ENCODE data around the gene NAALADL2. TPM values are rescaled to one million over a fixed set of nuclear protein-coding genes. Genes with fewer than 3 reads are reported as not detected.
"Not testable (repeated sequence)": the region's sequence is repeated elsewhere in the genome, so short reads cannot be mapped to it uniquely, and the experiment has no call there.

Gene NAALADL2
- total and polyA plus RNA-seq, 4 donors: 0.28 to 4.6 (median 3.1) TPM

- H3K9me3 ChIP-seq (ENCODE audit: control insufficient read depth in 4 of 4, low read length in 3 of 4): no peaks in the 10 kb centered on the region
- 89% methylated on average over 2 of the region's 2 CpGs for WGBS
- H3K4me3 ChIP-seq (ENCODE audit: low read depth in 1 of 3, low read length in 3 of 3): no peak overlapping the region
- no peak overlapping the region for H3K9ac ChIP-seq (ENCODE audit: low read depth in 1 of 2, low read length in 2 of 2)
- H3K36me3 ChIP-seq (ENCODE audit: control insufficient read depth in 4 of 4, insufficient read depth in 3 of 4, low read depth in 1 of 4, low read length in 3 of 4): no peaks in the 10 kb centered on the region
- no peaks in the 10 kb centered on the region for H3K27me3 ChIP-seq (ENCODE audit: control insufficient read depth in 4 of 4, insufficient read depth in 4 of 4, low read length in 3 of 4)
- H3K4me1 ChIP-seq (ENCODE audit: control insufficient read depth in 4 of 4, insufficient read depth in 4 of 4, low read length in 3 of 4): no peaks in the 10 kb centered on the region
- DNase-seq (ENCODE audit: low spot score): no peak
- no peak overlapping the region for H3K27ac ChIP-seq (ENCODE audit: low read depth in 1 of 2, low read length in 2 of 2)
- TF ChIP-seq RAD21 (IDR thresholded peaks at IDR 0.05) (peak in 1 of 2 donors; percentile 23), FOXA2 (IDR thresholded peaks at IDR 0.05) (no peak)
Observed at GRCh38 chr3:175422744-175423143, 563.6 kb downstream of the NAALADL2 start.

- 86% methylated on average over 2 of the region's 2 CpGs for WGBS
- not testable (repeated sequence) for H3K27me3 ChIP-seq (ENCODE audit: control insufficient read depth in 4 of 4, insufficient read depth in 4 of 4, low read length in 3 of 4); H3K4me1 ChIP-seq (ENCODE audit: control insufficient read depth in 4 of 4, insufficient read depth in 4 of 4, low read length in 3 of 4); H3K4me3 ChIP-seq (ENCODE audit: low read depth in 1 of 3, low read length in 3 of 3); H3K9me3 ChIP-seq (ENCODE audit: control insufficient read depth in 4 of 4, low read length in 3 of 4); H3K27ac ChIP-seq (ENCODE audit: low read depth in 1 of 2, low read length in 2 of 2); H3K36me3 ChIP-seq (ENCODE audit: control insufficient read depth in 4 of 4, insufficient read depth in 3 of 4, low read depth in 1 of 4, low read length in 3 of 4); DNase-seq (ENCODE audit: low spot score); H3K9ac ChIP-seq (ENCODE audit: low read depth in 1 of 2, low read length in 2 of 2)
Observed at GRCh38 chr3:175423848-175424247, 564.7 kb downstream of the NAALADL2 start.

GRCh38 chr3:175426805-175427204, 567.7 kb downstream of the NAALADL2 start:
- Histone ChIP-seq H3K4me3 (ENCODE audit: low read depth in 1 of 3, low read length in 3 of 3) (no peak overlapping the region), H3K9ac (ENCODE audit: low read depth in 1 of 2, low read length in 2 of 2) (no peak overlapping the region), H3K27me3 (ENCODE audit: control insufficient read depth in 4 of 4, insufficient read depth in 4 of 4, low read length in 3 of 4) (no peaks in the 10 kb centered on the region), H3K27ac (ENCODE audit: low read depth in 1 of 2, low read length in 2 of 2) (no peak overlapping the region), H3K4me1 (ENCODE audit: control insufficient read depth in 4 of 4, insufficient read depth in 4 of 4, low read length in 3 of 4) (peaks cover 0 to 13% (median 4%) of the 10 kb centered on the region in 4 donors), H3K36me3 (ENCODE audit: control insufficient read depth in 4 of 4, insufficient read depth in 3 of 4, low read depth in 1 of 4, low read length in 3 of 4) (no peaks in the 10 kb centered on the region), H3K9me3 (ENCODE audit: control insufficient read depth in 4 of 4, low read length in 3 of 4) (no peaks in the 10 kb centered on the region)
- no peak for DNase-seq (ENCODE audit: low spot score)
- 84% methylated on average over 5 of the region's 5 CpGs for WGBS
- TF ChIP-seq FOXA1 (IDR thresholded peaks at IDR 0.05) (no peak), TAF1 (conservative IDR thresholded peaks at IDR 0.05) (no peak), NR2F2 (IDR thresholded peaks at IDR 0.05) (no peak), YY1 (IDR thresholded peaks at IDR 0.05) (no peak), RAD21 (IDR thresholded peaks at IDR 0.05) (no peak), REST (IDR thresholded peaks at IDR 0.05) (no peak), MAX (IDR thresholded peaks at IDR 0.05) (no peak), EGR1 (IDR thresholded peaks at IDR 0.05; ENCODE audit: low read depth in 2 of 2) (no peak)

- H3K36me3 ChIP-seq (ENCODE audit: control insufficient read depth in 4 of 4, insufficient read depth in 3 of 4, low read depth in 1 of 4, low read length in 3 of 4): no peaks in the 10 kb centered on the region
- H3K4me1 ChIP-seq (ENCODE audit: control insufficient read depth in 4 of 4, insufficient read depth in 4 of 4, low read length in 3 of 4): peaks cover 0 to 15% (median 6%) of the 10 kb centered on the region in 4 donors
- no peak overlapping the region for H3K27ac ChIP-seq (ENCODE audit: low read depth in 1 of 2, low read length in 2 of 2)
- H3K4me3 ChIP-seq (ENCODE audit: low read depth in 1 of 3, low read length in 3 of 3): no peak overlapping the region
- H3K27me3 ChIP-seq (ENCODE audit: control insufficient read depth in 4 of 4, insufficient read depth in 4 of 4, low read length in 3 of 4): no peaks in the 10 kb centered on the region
- no peaks in the 10 kb centered on the region for H3K9me3 ChIP-seq (ENCODE audit: control insufficient read depth in 4 of 4, low read length in 3 of 4)
- H3K9ac ChIP-seq (ENCODE audit: low read depth in 1 of 2, low read length in 2 of 2): no peak overlapping the region
- DNase-seq (ENCODE audit: low spot score): no peak
- TF ChIP-seq GABPA (IDR thresholded peaks at IDR 0.05 in 1 of 2, conservative IDR thresholded peaks at IDR 0.05 in 1 of 2) (no peak), NR2F2 (IDR thresholded peaks at IDR 0.05) (no peak), TAF1 (conservative IDR thresholded peaks at IDR 0.05) (no peak), RAD21 (IDR thresholded peaks at IDR 0.05) (no peak), YY1 (IDR thresholded peaks at IDR 0.05) (no peak), FOXA1 (IDR thresholded peaks at IDR 0.05) (no peak), REST (IDR thresholded peaks at IDR 0.05) (no peak), ZBTB33 (IDR thresholded peaks at IDR 0.05) (no peak), HNF4G (IDR thresholded peaks at IDR 0.05) (no peak), FOXA2 (IDR thresholded peaks at IDR 0.05) (no peak), MAX (IDR thresholded peaks at IDR 0.05) (no peak), RXRA (IDR thresholded peaks at IDR 0.05) (no peak), EGR1 (IDR thresholded peaks at IDR 0.05; ENCODE audit: low read depth in 2 of 2) (no peak)
Observed at GRCh38 chr3:175428466-175428865, 569.3 kb downstream of the NAALADL2 start.

All from liver (tissue), 9 donors.